OCI-LY7 (cell line): ENCODE measurements around the gene ACSS1. TPM values are rescaled to one million over a fixed set of nuclear protein-coding genes. Genes with fewer than 3 reads are reported as not detected.

Experiments
- BruUV-seq: library from RNA; stranded (reverse); fragments of 400-500 nt; replicated peaks from 2 replicates; lab custom pipeline; 2021; lab: Mats Ljungman, UMichigan
- CTCF ChIA-PET: fragments of 300-600 bp; sonication (Branson Sonifier 250); formaldehyde crosslinking; loops from one replicate; lab custom pipeline; 2022; ENCODE audit warnings: antibody characterized with exemption; ENCODE audit not compliant: unreplicated experiment; lab: Charles Lee
- POLR2A ChIA-PET: fragments of 300-600 bp; sonication (Branson Sonifier 250); formaldehyde crosslinking; loops from one replicate; lab custom pipeline; 2022; ENCODE audit warnings: antibody characterized with exemption; lab: Charles Lee
- DNase-seq: peaks from one replicate; pipeline ENCODE4 v3.0.0-alpha.2; 2015; ENCODE audit warnings: low spot score
- H2AFZ ChIP-seq: fragments of 200-600 bp; sonication (generic), shearing (Covaris generic); 2 replicates; pipeline ENCODE4 v1.6.1; 2014; ENCODE audit warnings: mild to moderate bottlenecking, antibody characterized with exemption, low read length, moderate library complexity
- H3K27ac ChIP-seq: fragments of 200-600 bp; sonication (generic); 2 replicates; pipeline ENCODE4 v1.5.1; 2014; ENCODE audit warnings: mixed run types, low read depth, mild to moderate bottlenecking, moderate library complexity, low read length, inconsistent platforms; ENCODE audit not compliant: poor library complexity, severe bottlenecking
- H3K36me3 ChIP-seq: fragments of 200-600 bp; sonication (generic); 2 replicates; pipeline ENCODE4 v1.6.1; 2014; ENCODE audit warnings: mild to moderate bottlenecking, antibody characterized with exemption, low read length, moderate library complexity, mixed read lengths; ENCODE audit not compliant: insufficient read depth
- H3K4me1 ChIP-seq: fragments of 200-600 bp; sonication (generic); 2 replicates; pipeline ENCODE4 v1.5.1; 2014; ENCODE audit warnings: mild to moderate bottlenecking, low read length; ENCODE audit not compliant: insufficient read depth, poor library complexity, severe bottlenecking
- H3K4me2 ChIP-seq: fragments of 200-600 bp; sonication (generic); 2 replicates; pipeline ENCODE4 v1.6.1; 2014; ENCODE audit warnings: mild to moderate bottlenecking, low read length
- H3K4me3 ChIP-seq: fragments of 200-600 bp; sonication (generic); 2 replicates; pipeline ENCODE4 v1.5.1; 2014; ENCODE audit warnings: mild to moderate bottlenecking, low read depth, low read length; ENCODE audit not compliant: poor library complexity, severe bottlenecking
- H3K79me2 ChIP-seq: fragments of 200-600 bp; sonication (generic); 2 replicates; pipeline ENCODE4 v1.6.1; 2016; ENCODE audit warnings: low read depth, mild to moderate bottlenecking, low read length, moderate library complexity, mixed read lengths; ENCODE audit not compliant: insufficient read depth
- H3K9me2 ChIP-seq: fragments of 200-600 bp; sonication (generic); 2 replicates; pipeline ENCODE4 v1.6.1; 2016; ENCODE audit warnings: mild to moderate bottlenecking, low read length, mixed read lengths; ENCODE audit not compliant: insufficient read depth
- H3K9me3 ChIP-seq: fragments of 200-600 bp; sonication (generic); 2 replicates; pipeline ENCODE4 v1.6.1; 2014; ENCODE audit warnings: mild to moderate bottlenecking, mixed run types, low read length, mixed read lengths
- H4K20me1 ChIP-seq: fragments of 200-600 bp; sonication (generic); 2 replicates; pipeline ENCODE4 v1.6.1; 2014; ENCODE audit warnings: mild to moderate bottlenecking, antibody characterized with exemption, low read length, moderate library complexity, mixed read lengths; ENCODE audit not compliant: insufficient read depth
- CTCF ChIP-seq: fragments of 200-600 bp; sonication (generic); conservative IDR thresholded peaks from 2 replicates; pipeline ENCODE4 v1.5.1; 2014; ENCODE audit warnings: mild to moderate bottlenecking, antibody characterized with exemption, low read length, moderate library complexity, mixed read lengths
- EZH2phosphoT487 ChIP-seq: fragments of 200-600 bp; sonication (generic); IDR thresholded peaks from 2 replicates; pipeline ENCODE4 v1.6.1; 2018; ENCODE audit warnings: low read depth, borderline replicate concordance, mild to moderate bottlenecking, mixed run types, antibody characterized with exemption, low read length, moderate library complexity, mixed read lengths
- intact Hi-C: fragments of 100-400 bp; cut with micrococcal nuclease; formaldehyde crosslinking; loops from one replicate; pipeline ENCODE4 v1.10.0; 2022; ENCODE audit not compliant: unreplicated experiment
- total RNA-seq, 2 experiments: library from RNA; depleted of rRNA in 1 of 2; stranded (reverse); fragments of >200 nt in 1 of 2; shearing (Covaris generic) in 1 of 2; gene quantifications; 2 replicates each; pipeline ENCODE4 v1.2.3, GENCODE V29; 2014 to 2022

The ACSS1 gene
- total RNA-seq, 2 experiments from 2014 or later: 0.35 to 0.40 TPM

GRCh38 chr20:25055711-25056495 is 2.0 kb downstream of the ACSS1 start:
- H3K9me2 ChIP-seq: no peaks in the 10 kb centered on the region

GRCh38 chr20:25054995-25055629 is 2.8 kb downstream of the ACSS1 start:
- Histone ChIP-seq H3K4me2 (no peak overlapping the region), H3K27ac (no peak overlapping the region), H3K79me2 (no peaks in the 10 kb centered on the region), H4K20me1 (no peaks in the 10 kb centered on the region), H3K9me3 (no peaks in the 10 kb centered on the region), H3K4me3 (no peak overlapping the region), H3K4me1 (peaks cover 23% of the 10 kb centered on the region), H2AFZ (no peak overlapping the region), H3K36me3 (no peaks in the 10 kb centered on the region), H3K9me2 (no peaks in the 10 kb centered on the region)
- no TSS peak for BruUV-seq
- intact Hi-C loops: no loop called here
- DNase-seq: no peak
- POLR2A ChIA-PET: no interaction called here
- CTCF ChIA-PET: no interaction called here
- TF ChIP-seq CTCF (no peak), EZH2phosphoT487 (no peak)

More at GRCh38 chr20:25055711-25056495, 2.0 kb downstream of the ACSS1 start:
- TF ChIP-seq CTCF: no peak
- TF ChIP-seq EZH2phosphoT487: no peak
- Histone ChIP-seq H2AFZ (no peak overlapping the region), H3K4me2 (no peak overlapping the region), H3K79me2 (no peaks in the 10 kb centered on the region), H3K4me1 (peaks cover 23% of the 10 kb centered on the region), H3K9me3 (no peaks in the 10 kb centered on the region), H3K4me3 (no peak overlapping the region), H4K20me1 (no peaks in the 10 kb centered on the region), H3K36me3 (no peaks in the 10 kb centered on the region), H3K27ac (no peak overlapping the region)
- POLR2A ChIA-PET: no interaction called here
- intact Hi-C loops: no loop called here
- no peak for DNase-seq
- CTCF ChIA-PET: no interaction called here
- BruUV-seq: no TSS peak
